Measurements from ENCODE around the gene FCER2. TPM values are rescaled to one million over a fixed set of nuclear protein-coding genes. Genes with fewer than 3 reads are reported as not detected.
"Not testable (repeated sequence)": the region's sequence is repeated elsewhere in the genome, so short reads cannot be mapped to it uniquely, and the experiment has no call there.

Gene FCER2
- total RNA-seq, 1 experiment from 2014 or later, result not detected

DNA sequence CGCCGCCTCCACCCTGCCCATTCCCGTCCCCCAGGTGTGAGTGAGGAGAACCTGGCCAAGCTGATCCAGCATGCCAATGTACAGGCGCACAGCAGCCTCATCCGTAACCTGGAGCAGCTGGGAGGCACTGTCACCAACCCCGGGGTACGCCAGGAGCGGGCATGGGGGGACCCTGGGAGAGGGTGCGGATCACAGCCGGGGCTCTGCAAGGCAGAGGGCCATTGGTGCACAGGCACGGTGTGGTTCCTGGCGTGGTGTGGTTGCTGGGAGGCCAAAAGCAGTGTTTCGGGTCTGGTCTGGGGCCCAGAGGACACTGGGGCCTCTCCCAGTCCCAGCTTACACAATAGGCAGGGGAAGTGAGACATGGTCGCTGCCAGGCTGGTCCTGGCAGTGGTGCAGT is 56.8 kb downstream of the FCER2 start:
- Histone ChIP-seq H3K27me3 (ENCODE audit: control insufficient read depth, insufficient read depth, low read length) (no peaks in the 10 kb centered on the region), H3K36me3 (replicated peaks; ENCODE audit: control insufficient read depth, insufficient read depth, low read length) (no peaks in the 10 kb centered on the region; the same call in 1 of the 2 replicates), H3K4me3 (ENCODE audit: insufficient read depth, low read depth, low read length) (no peak overlapping the region)
- no peak for DNase-seq

DNA sequence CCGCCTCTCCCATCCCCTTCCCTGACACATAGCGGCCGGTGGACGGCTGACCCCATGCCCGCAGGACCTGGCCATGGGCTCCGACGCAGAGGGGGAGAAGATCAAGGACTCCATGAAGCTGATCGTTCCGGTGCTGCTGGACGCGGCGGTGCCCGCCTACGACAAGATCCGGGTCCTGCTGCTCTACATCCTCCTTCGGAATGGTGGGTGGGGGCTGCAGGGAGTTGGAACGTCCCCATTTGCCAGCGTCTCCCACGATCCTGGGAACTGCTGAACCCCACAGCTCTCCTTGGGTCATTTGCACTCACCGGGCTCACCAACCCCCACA is 57.4 kb downstream of the FCER2 start:
- no peak overlapping the region for H3K4me3 ChIP-seq (ENCODE audit: insufficient read depth, low read depth, low read length)
- H3K36me3 ChIP-seq (replicated peaks; ENCODE audit: control insufficient read depth, insufficient read depth, low read length), result peaks cover 3% of the 10 kb centered on the region
- no peak for DNase-seq
- no peaks in the 10 kb centered on the region for H3K27me3 ChIP-seq (ENCODE audit: control insufficient read depth, insufficient read depth, low read length)

DNA sequence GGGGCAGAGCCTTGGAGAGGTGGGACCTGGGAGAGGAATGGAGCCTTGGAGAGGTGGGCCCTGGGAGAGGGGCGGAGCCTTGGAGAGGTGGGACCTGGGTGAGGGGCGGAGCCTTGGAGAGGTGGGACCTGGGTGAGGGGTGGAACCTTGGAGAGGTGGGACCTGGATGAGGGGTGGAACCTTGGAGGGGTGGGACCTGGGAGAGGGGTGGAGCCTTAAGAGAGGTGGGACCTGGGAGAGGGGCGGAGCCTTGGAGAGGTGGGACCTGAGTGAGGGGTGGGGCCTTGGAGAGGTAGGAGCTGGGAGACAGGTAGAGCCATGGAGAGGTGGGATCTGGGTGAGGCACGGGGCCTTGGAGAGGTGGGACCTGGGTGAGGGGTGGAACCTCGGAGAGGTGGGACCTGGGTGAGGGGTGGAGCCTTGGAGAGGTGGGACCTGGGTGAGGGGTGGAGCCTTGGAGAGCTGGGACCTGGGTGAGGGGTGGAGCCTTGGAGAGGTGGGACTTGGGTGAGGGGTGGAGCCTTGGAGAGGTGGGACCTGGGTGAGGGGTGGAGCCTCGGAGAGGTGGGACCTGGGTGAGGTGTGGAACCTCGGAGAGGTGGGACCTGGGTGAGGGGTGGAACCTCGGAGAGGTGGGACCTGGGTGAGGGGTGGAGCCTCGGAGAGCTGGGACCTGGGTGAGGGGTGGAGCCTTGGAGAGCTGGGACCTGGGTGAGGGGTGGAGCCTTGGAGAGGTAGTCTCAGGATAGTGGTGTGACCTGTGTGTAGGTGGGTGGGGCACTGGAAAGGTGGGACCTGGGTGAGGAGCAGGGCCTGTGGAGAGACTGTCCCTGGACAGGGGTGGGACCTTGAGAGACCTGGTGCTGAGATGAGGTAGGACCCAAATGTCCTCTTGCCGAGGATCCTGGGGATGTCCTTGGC is 58.0 kb downstream of the FCER2 start:
- not testable (repeated sequence) for H3K27me3 ChIP-seq (ENCODE audit: control insufficient read depth, insufficient read depth, low read length); H3K36me3 ChIP-seq (replicated peaks; ENCODE audit: control insufficient read depth, insufficient read depth, low read length); H3K4me3 ChIP-seq (ENCODE audit: insufficient read depth, low read depth, low read length)
- DNase-seq, result peak; percentile 92

DNA sequence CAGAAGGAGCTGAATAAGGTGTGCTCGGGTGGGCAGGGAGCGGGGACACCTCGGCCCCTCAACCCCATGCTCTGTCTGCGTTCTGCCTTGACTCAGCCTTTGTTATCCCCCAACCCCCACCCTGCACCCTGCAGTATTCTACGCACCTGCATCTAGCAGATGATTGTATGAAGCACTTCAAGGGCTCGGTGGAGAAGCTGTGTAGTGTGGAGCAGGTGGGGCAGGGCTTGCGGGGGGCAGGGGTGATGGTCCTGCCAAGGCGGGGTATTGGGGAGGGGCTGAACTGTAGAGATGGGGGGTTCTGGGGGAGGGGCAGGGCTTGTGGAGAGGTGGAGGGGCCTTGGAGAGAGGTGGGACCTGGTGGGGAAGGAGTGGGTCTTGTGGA is 58.9 kb downstream of the FCER2 start:
- Histone ChIP-seq H3K27me3 (ENCODE audit: control insufficient read depth, insufficient read depth, low read length) (no peaks in the 10 kb centered on the region), H3K36me3 (replicated peaks; ENCODE audit: control insufficient read depth, insufficient read depth, low read length) (peaks cover 3% of the 10 kb centered on the region), H3K4me3 (ENCODE audit: insufficient read depth, low read depth, low read length) (no peak overlapping the region)
- no peak for DNase-seq

DNA sequence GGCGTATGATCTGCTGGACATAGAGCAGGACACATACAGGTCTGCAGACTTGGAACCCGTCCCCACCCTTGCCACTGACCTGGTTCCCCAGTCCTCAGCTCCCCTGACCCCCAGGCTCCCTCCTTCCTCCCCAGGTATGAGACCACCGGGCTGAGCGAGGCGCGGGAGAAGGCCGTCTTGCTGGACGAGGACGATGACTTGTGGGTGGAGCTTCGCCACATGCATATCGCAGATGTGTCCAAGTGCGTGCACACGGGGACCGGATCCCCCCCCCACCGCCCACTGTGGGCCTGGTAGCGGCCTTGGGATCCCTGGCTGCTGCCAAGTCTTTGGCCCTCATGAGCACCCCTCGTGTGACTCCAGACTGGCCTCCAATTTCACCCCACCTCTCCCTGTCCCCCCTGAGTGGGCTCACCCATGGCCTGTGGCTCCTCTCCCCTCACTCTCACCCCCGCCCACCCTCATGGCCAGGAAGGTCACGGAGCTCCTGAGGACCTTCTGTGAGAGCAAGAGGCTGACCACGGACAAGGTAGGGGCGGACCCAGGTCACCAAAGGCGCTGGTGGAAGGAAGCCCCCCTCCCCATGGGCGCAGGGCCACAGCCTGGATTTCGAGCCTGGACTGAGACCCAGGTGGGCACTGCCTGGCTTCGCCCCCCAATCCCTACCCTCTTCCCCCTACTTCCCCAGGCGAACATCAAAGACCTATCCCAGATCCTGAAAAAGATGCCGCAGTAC is 59.5 kb downstream of the FCER2 start:
- Histone ChIP-seq H3K4me3 (ENCODE audit: insufficient read depth, low read depth, low read length) (no peak overlapping the region), H3K36me3 (replicated peaks; ENCODE audit: control insufficient read depth, insufficient read depth, low read length) (peaks cover 3% of the 10 kb centered on the region), H3K27me3 (ENCODE audit: control insufficient read depth, insufficient read depth, low read length) (no peaks in the 10 kb centered on the region; the same call in 1 of the 2 replicates)
- no peak for DNase-seq

DNA sequence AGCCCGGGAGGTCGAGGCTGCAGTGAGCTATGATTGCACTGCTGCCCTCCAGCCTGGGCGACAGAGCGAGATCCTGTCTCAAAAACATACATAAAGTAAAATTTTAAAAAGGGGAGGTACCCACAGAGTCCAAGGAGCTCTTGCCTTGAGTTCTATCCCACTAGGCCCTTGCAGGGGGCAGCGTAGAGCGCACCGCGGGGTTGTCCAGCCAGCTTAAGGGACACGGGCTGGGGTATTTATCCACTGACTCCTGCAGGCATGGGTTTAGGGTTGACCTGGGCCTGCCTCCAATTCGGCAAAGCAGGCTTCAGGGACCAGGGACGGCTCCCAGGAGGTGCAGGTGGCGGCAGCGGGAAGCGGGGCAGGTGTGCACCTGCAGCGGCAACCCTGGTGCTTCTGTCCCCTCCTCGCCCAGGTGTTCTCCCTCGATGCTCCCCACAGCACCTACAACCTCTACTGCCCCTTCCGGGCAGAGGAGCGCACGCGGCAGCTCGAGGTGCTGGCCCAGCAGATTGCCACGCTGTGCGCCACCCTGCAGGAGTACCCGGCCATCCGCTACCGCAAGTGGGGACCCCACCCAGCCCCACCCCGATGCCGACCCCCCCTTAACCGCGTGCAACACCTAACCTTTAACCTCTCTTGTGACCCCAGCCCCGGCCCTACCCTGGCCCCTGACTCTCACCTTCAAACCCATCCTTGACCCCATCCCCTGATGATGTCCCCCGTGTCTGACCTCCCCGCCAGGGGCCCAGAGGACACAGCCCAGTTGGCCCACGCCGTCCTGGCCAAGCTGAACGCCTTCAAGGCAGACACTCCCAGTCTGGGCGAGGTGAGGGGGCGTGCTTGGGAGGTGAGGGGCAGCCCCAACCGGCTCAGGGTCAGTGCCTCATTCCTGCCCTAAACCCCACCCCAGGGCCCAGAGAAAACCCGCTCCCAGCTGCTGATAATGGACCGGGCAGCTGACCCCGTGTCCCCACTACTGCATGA is 60.3 kb downstream of the FCER2 start:
- peaks cover 3% of the 10 kb centered on the region for H3K36me3 ChIP-seq (replicated peaks; ENCODE audit: control insufficient read depth, insufficient read depth, low read length)
- peak; percentile 79 for DNase-seq
- peaks cover 2% of the 10 kb centered on the region; the same call in 1 of the 2 replicates for H3K27me3 ChIP-seq (ENCODE audit: control insufficient read depth, insufficient read depth, low read length)
- no peak overlapping the region for H3K4me3 ChIP-seq (ENCODE audit: insufficient read depth, low read depth, low read length)

DNA sequence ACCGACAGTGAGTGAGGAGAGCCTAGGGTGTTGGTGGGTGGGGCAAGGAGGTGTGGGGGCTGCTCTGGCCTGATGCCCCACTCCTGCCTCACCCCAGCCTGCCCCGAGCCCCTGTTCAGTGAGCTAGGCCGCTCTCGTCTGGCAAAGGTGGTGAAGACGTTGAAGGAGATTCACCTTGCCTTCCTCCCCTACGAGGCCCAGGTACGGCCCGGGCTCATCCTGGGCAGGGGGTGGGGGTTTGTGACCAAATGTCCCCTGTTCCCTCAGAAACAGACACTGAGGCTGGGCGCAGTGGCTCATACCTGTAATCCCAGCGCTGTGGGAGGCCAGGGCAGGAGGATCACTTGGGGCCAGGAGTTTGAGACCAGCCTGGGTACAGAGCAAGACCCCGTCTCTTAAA is 61.1 kb downstream of the FCER2 start:
- H3K27me3 ChIP-seq (ENCODE audit: control insufficient read depth, insufficient read depth, low read length), result peaks cover 9% of the 10 kb centered on the region
- H3K4me3 ChIP-seq (ENCODE audit: insufficient read depth, low read depth, low read length), result no peak overlapping the region
- H3K36me3 ChIP-seq (replicated peaks; ENCODE audit: control insufficient read depth, insufficient read depth, low read length), result peaks cover 3% of the 10 kb centered on the region
- DNase-seq, result no peak

DNA sequence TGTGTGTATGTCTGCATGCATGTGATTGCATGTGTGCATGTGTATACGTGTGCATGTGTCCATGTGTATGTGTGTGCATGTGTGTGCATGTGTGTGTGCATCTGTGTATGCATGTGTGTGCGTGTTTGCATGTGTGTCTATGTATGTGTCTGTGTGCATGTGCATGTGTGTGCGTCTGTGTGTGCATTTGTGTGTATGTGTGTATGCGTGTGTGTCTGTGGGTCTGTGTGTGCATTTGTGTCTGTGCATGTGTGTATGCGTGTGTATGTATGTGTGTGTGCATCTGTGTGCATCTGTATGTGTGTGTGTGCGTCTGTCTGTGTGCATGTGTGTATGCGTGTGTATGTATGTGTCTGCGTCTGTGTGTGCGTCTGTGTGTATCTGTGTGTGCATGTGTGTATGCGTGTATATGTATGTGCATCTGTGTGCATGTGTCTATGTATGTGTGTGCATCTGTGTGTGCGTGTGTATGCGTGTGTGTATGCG is 62.0 kb downstream of the FCER2 start:
- Histone ChIP-seq H3K36me3 (replicated peaks; ENCODE audit: control insufficient read depth, insufficient read depth, low read length) (peaks cover 3% of the 10 kb centered on the region), H3K4me3 (ENCODE audit: insufficient read depth, low read depth, low read length) (no peak overlapping the region), H3K27me3 (ENCODE audit: control insufficient read depth, insufficient read depth, low read length) (peaks cover 15% of the 10 kb centered on the region)
- no peak for DNase-seq

DNA sequence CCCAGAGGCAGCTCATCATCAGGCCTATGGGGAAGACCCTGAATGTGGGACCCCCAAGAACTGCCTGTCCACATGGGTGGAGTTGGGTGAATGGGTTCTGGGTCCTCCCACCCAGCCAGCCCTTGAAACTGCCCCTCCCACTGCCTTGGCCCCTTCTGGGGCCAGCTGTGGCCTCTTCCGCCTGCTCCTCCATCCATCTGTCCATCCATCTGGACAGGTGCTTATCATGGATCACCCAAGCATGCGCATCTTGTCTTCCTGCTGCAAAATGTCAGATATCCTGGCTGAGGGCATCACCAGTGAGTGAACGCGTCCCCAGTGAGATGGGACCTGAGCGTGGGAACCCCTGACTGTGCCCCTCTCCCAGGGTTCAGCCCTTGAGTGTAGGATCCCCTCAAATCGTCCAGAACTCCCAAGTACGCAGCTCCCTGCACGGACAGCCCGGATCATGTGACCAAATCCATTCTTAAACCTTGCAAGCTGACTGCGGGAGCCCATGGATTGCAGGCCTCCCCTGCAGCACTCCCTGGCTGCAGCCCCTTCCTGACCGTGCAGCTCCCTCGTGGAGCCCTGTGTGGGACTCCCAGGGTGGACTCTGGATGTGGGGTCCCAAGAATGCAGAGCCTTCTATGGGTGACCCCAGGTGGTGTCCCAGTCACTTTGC is 63.0 kb downstream of the FCER2 start:
- DNase-seq, result no peak

More for the DNA sequence above, 63.0 kb downstream of the FCER2 start:
- H3K36me3 ChIP-seq (replicated peaks; ENCODE audit: control insufficient read depth, insufficient read depth, low read length), result peaks cover 3% of the 10 kb centered on the region
- peaks cover 19% of the 10 kb centered on the region for H3K27me3 ChIP-seq (ENCODE audit: control insufficient read depth, insufficient read depth, low read length)
- H3K4me3 ChIP-seq (ENCODE audit: insufficient read depth, low read depth, low read length), result no peak overlapping the region

Other genes with a start within 250 kb of the FCER2 start
- 2.4 and 3.5 TPM in 2 replicates for gene PEX11G, start 213.1 kb downstream of the FCER2 start, total RNA-seq (2014; rRNA removed; shearing (Covaris generic))
- 52.1 and 54.8 TPM in 2 replicates for gene ZNF358, start 186.0 kb downstream of the FCER2 start, total RNA-seq (2014; rRNA removed; shearing (Covaris generic))
- gene MCOLN1, start 179.5 kb downstream of the FCER2 start, total RNA-seq (2014; rRNA removed; shearing (Covaris generic)), result 6.8 and 6.9 TPM in 2 replicates
- gene PNPLA6, start 166.4 kb downstream of the FCER2 start, total RNA-seq (2014; rRNA removed; shearing (Covaris generic)), result 87.4 and 114 TPM in 2 replicates
- gene CAMSAP3, start 106.3 kb downstream of the FCER2 start, total RNA-seq (2014; rRNA removed; shearing (Covaris generic)), result 7.3 and 8.2 TPM in 2 replicates
- 79.6 and 81.1 TPM in 2 replicates for gene XAB2, start 72.6 kb downstream of the FCER2 start, total RNA-seq (2014; rRNA removed; shearing (Covaris generic))
- gene PET100, start 72.3 kb downstream of the FCER2 start, total RNA-seq (2014; rRNA removed; shearing (Covaris generic)), result 24.0 and 27.7 TPM in 2 replicates
- gene PCP2, start 68.4 kb downstream of the FCER2 start, total RNA-seq (2014; rRNA removed; shearing (Covaris generic)), result not detected in 2 replicates
- gene STXBP2, start 65.0 kb downstream of the FCER2 start, total RNA-seq (2014; rRNA removed; shearing (Covaris generic)), result 17.3 and 25.9 TPM in 2 replicates
- not detected in 2 replicates for gene RETN, start 33.1 kb downstream of the FCER2 start, total RNA-seq (2014; rRNA removed; shearing (Covaris generic))
- not detected in 2 replicates for gene MCEMP1, start 25.0 kb downstream of the FCER2 start, total RNA-seq (2014; rRNA removed; shearing (Covaris generic))
- 92.2 and 137 TPM in 2 replicates for gene TRAPPC5, start 21.3 kb downstream of the FCER2 start, total RNA-seq (2014; rRNA removed; shearing (Covaris generic))
- not detected in 2 replicates for gene CLEC4G, start 30.0 kb upstream of the FCER2 start, total RNA-seq (2014; rRNA removed; shearing (Covaris generic))
- gene CD209, start 45.4 kb upstream of the FCER2 start, total RNA-seq (2014; rRNA removed; shearing (Covaris generic)), result not detected in 2 replicates
- not detected in 2 replicates for gene CLEC4M, start 61.1 kb upstream of the FCER2 start, total RNA-seq (2014; rRNA removed; shearing (Covaris generic))
- gene EVI5L, start 128.1 kb upstream of the FCER2 start, total RNA-seq (2014; rRNA removed; shearing (Covaris generic)), result 3.5 and 5.0 TPM in 2 replicates
- gene PRR36, start 172.3 kb upstream of the FCER2 start, total RNA-seq (2014; rRNA removed; shearing (Covaris generic)), result 0.14 and 0.22 TPM in 2 replicates
- gene LRRC8E, start 186.4 kb upstream of the FCER2 start, total RNA-seq (2014; rRNA removed; shearing (Covaris generic)), result 1.6 and 4.0 TPM in 2 replicates
- gene MAP2K7, start 201.7 kb upstream of the FCER2 start, total RNA-seq (2014; rRNA removed; shearing (Covaris generic)), result 21.1 and 24.3 TPM in 2 replicates
- gene TGFBR3L, start 212.7 kb upstream of the FCER2 start, total RNA-seq (2014; rRNA removed; shearing (Covaris generic)), result 1.7 TPM in 1 of 2 replicates, not detected in the other
- gene SNAPC2, start 218.2 kb upstream of the FCER2 start, total RNA-seq (2014; rRNA removed; shearing (Covaris generic)), result 25.5 and 25.9 TPM in 2 replicates
- gene CTXN1, start 224.0 kb upstream of the FCER2 start, total RNA-seq (2014; rRNA removed; shearing (Covaris generic)), result 5.0 and 10.7 TPM in 2 replicates
- 110 and 131 TPM in 2 replicates for gene TIMM44, start 241.5 kb upstream of the FCER2 start, total RNA-seq (2014; rRNA removed; shearing (Covaris generic))

Measured in H7 (cell line).